K562 (cell line): ENCODE data around the gene CEACAM5. TPM values are rescaled to one million over a fixed set of nuclear protein-coding genes. Genes with fewer than 3 reads are reported as not detected.

Experiments
- ATAC-seq: fragments of 200-7000 bp; cut with Tn5 transposase; 3 replicates; pipeline ENCODE4 v1.9.1; 2020; ENCODE audit warnings: moderate library complexity
- BruUV-seq: library from RNA; stranded (reverse); fragments of 400-500 nt; replicated peaks from 2 replicates; lab custom pipeline; 2021; lab: Mats Ljungman, UMichigan
- CTCF ChIA-PET: fragments of 300-600 bp; formaldehyde crosslinking; extraction: SDS; loops from one replicate; lab custom pipeline; 2021; ENCODE audit warnings: low intra/inter-chr PET ratio; lab: Yijun Ruan, JAX
- POLR2A ChIA-PET: fragments of 300-600, 350-650 bp; sonication (Branson Sonifier 250); formaldehyde crosslinking; extraction: SDS; loops from one replicate; lab custom pipeline; 2021; ENCODE audit warnings: antibody characterized with exemption, inconsistent platforms; lab: Yijun Ruan, JAX
- DNase-seq, 4 experiments: peaks; one replicate each; pipeline versions ENCODE4 v3.0.0 to v3.0.0-alpha.2; 2011 to 2018; ENCODE audit warnings: low spot score in 3 of 4, mixed read lengths in 3 of 4; ENCODE audit errors: extremely low read depth in 1 of 4
- FAIRE-seq: peaks from 2 replicates; lab custom pipeline; 2011; peaks lifted over from hg19 to GRCh38; lab: Jason Lieb, UNC
- H2AFZ ChIP-seq: 2 replicates; pipeline ENCODE4 v1.6.0; 2011; ENCODE audit warnings: low read depth, low read length, control low read depth, inconsistent platforms
- H3K27ac ChIP-seq: fragments of 200-600 bp; 3 replicates; pipeline ENCODE4 v1.8.0; 2011; ENCODE audit warnings: low read depth, mild to moderate bottlenecking, control low read depth, inconsistent platforms, low read length, moderate library complexity, mixed read lengths; ENCODE audit errors: extremely low read depth
- H3K27me3 ChIP-seq, 2 experiments: fragments of 300-600 bp in 1 of 2; 2 replicates in 1 of 2; 3 replicates in 1 of 2; pipeline versions ENCODE4 v1.6.0 to v1.8.0; 2011; ENCODE audit warnings: inconsistent platforms in 2 of 2, low read length in 2 of 2, mild to moderate bottlenecking in 1 of 2, mixed read lengths in 1 of 2, moderate library complexity in 1 of 2; ENCODE audit not compliant: control insufficient read depth in 2 of 2, insufficient read depth in 2 of 2
- H3K36me3 ChIP-seq: fragments of 300-600 bp; 3 replicates; pipeline ENCODE4 v1.8.0; 2011; ENCODE audit warnings: mild to moderate bottlenecking, low read length, inconsistent platforms; ENCODE audit not compliant: control insufficient read depth, insufficient read depth
- H3K4me1 ChIP-seq, 2 experiments: fragments of 200-600 bp in 1 of 2; replicated peaks in 1 of 2; 2 replicates in 1 of 2; 3 replicates in 1 of 2; pipeline versions ENCODE4 v1.5.1 to v1.8.0; 2011; ENCODE audit warnings: inconsistent platforms in 2 of 2, low read length in 2 of 2, mild to moderate bottlenecking in 1 of 2, mixed read lengths in 1 of 2, moderate library complexity in 1 of 2; ENCODE audit not compliant: control insufficient read depth in 2 of 2, insufficient read depth in 2 of 2
- H3K4me2 ChIP-seq: 2 replicates; pipeline ENCODE4 v1.6.1; 2011; ENCODE audit warnings: low read length, control low read depth, inconsistent platforms, mixed read lengths; ENCODE audit not compliant: insufficient read depth
- H3K4me3 ChIP-seq: fragments of 200-600 bp; sonication (generic), shearing (Covaris generic); 2 replicates; pipeline ENCODE4 v1.5.1; 2016; ENCODE audit warnings: control low read depth, inconsistent platforms
- H3K79me2 ChIP-seq: fragments of 200-600 bp; 3 replicates; pipeline ENCODE4 v1.8.0; 2011; ENCODE audit warnings: low read length, inconsistent platforms; ENCODE audit not compliant: control insufficient read depth, insufficient read depth
- H3K9ac ChIP-seq, 2 experiments: 2 replicates each; pipeline versions ENCODE4 v1.6.0 to v1.6.1; 2011; ENCODE audit warnings: low read depth in 2 of 2, low read length in 2 of 2, control low read depth in 1 of 2, inconsistent platforms in 1 of 2, mild to moderate bottlenecking in 1 of 2, mixed read lengths in 1 of 2; ENCODE audit not compliant: insufficient read depth in 1 of 2
- H3K9me1 ChIP-seq: one replicate; pipeline ENCODE4 v1.6.0; 2011; ENCODE audit warnings: inconsistent platforms, mild to moderate bottlenecking, low read length, moderate library complexity; ENCODE audit not compliant: control insufficient read depth, insufficient read depth
- H3K9me3 ChIP-seq: replicated peaks from 2 replicates; pipeline ENCODE4 v1.5.1; 2011; ENCODE audit warnings: low read depth, low read length, inconsistent platforms; ENCODE audit not compliant: control insufficient read depth, insufficient read depth
- H4K20me1 ChIP-seq: replicated peaks from 2 replicates; pipeline ENCODE4 v1.6.1; 2011; ENCODE audit warnings: low read length, inconsistent platforms, mixed read lengths; ENCODE audit not compliant: control insufficient read depth, insufficient read depth
- CBX5 ChIP-seq: IDR thresholded peaks from 2 replicates; pipeline ENCODE4 v1.6.1; 2014; ENCODE audit warnings: low read depth, borderline replicate concordance
- COPS2 ChIP-seq: fragments of 450-650 bp; conservative IDR thresholded peaks from 2 replicates; pipeline ENCODE4 v1.6.1; 2016; ENCODE audit warnings: mild to moderate bottlenecking, moderate library complexity
- HEY1 ChIP-seq: fragments of 250-450 bp; sonication (Bioruptor Pico); IDR thresholded peaks from 2 replicates; pipeline ENCODE4 v1.5.0; 2020; ENCODE audit warnings: mild to moderate bottlenecking, moderate library complexity, borderline replicate concordance
- MCM7 ChIP-seq, 2 experiments: fragments of 450-650 bp; IDR thresholded peaks; 2 replicates each; pipeline ENCODE4 v1.6.1; 2016 to 2018
- MTA3 ChIP-seq: fragments of 450-650 bp; formaldehyde crosslinking; IDR thresholded peaks from 2 replicates; pipeline ENCODE4 v1.6.1; 2017; ENCODE audit warnings: mild to moderate bottlenecking, borderline replicate concordance
- MYNN ChIP-seq, 2 experiments: sonication (generic); formaldehyde crosslinking in 1 of 2; IDR thresholded peaks; 2 replicates each; pipeline versions ENCODE4 v1.5.0 to v1.6.1; 2016 to 2020; ENCODE audit warnings: antibody characterized with exemption in 1 of 2, missing genetic modification reagents in 1 of 2
- NR3C1 ChIP-seq: sonication (generic); formaldehyde crosslinking; IDR thresholded peaks from 2 replicates; pipeline ENCODE4 v1.8.1; 2022; ENCODE audit warnings: missing genetic modification reagents
- SMARCE1 ChIP-seq: fragments of 450-650 bp; IDR thresholded peaks from 2 replicates; pipeline ENCODE4 v1.7.1; 2016; ENCODE audit warnings: mild to moderate bottlenecking
- TSC22D4 ChIP-seq: fragments of 450-650 bp; IDR thresholded peaks from 2 replicates; pipeline ENCODE4 v1.6.1; 2016; ENCODE audit warnings: missing genetic modification characterization, missing biosample characterization, control low read depth
- ZBTB7A ChIP-seq: IDR thresholded peaks from 2 replicates; pipeline ENCODE4 v1.6.1; 2011; ENCODE audit warnings: low read depth, mild to moderate bottlenecking, low read length, moderate library complexity, borderline replicate concordance; ENCODE audit not compliant: control insufficient read depth
- ZFP30 ChIP-seq: fragments of 250-450 bp; sonication (Bioruptor Pico); IDR thresholded peaks from 2 replicates; pipeline ENCODE4 v1.8.0; 2022; ENCODE audit warnings: moderate library complexity, mild to moderate bottlenecking, inconsistent platforms, borderline replicate concordance
- ZNF24 ChIP-seq: fragments of 450-650 bp; IDR thresholded peaks from 2 replicates; pipeline ENCODE4 v1.6.1; 2016
- ZNF431 ChIP-seq: sonication (generic); formaldehyde crosslinking; IDR thresholded peaks from 2 replicates; pipeline ENCODE4 v1.8.0; 2022; ENCODE audit warnings: mild to moderate bottlenecking, missing genetic modification reagents
- ZNF586 ChIP-seq: fragments of 450-650 bp; formaldehyde crosslinking; conservative IDR thresholded peaks from 2 replicates; pipeline ENCODE4 v1.4.0; 2020; ENCODE audit warnings: mild to moderate bottlenecking, moderate library complexity
- ZNF766 ChIP-seq: fragments of 200-800 bp; sonication (Bioruptor generic); conservative IDR thresholded peaks from 2 replicates; pipeline ENCODE4 v1.6.1; 2016; ENCODE audit warnings: missing genetic modification characterization, missing compliant biosample characterization
- WGBS: fragments of 100-300 bp; shearing (Covaris generic); methylation state at CpG from one replicate; pipeline ENCODE4 v1.1.6; 2016; ENCODE audit warnings: low coverage, mixed read lengths; ENCODE audit not compliant: insufficient coverage; ENCODE audit errors: missing lambda C conversion rate; 5-methylcytosine and 5-hydroxymethylcytosine counted together
- in situ Hi-C: fragments of 300-500 bp; cut with MboI; formaldehyde crosslinking; loops from 4 replicates; pipeline ENCODE4 v1.15.0; 2018; ENCODE audit warnings: inconsistent platforms, mixed read lengths
- intact Hi-C: fragments of 100-400 bp; cut with micrococcal nuclease; formaldehyde crosslinking; loops from 2 replicates; pipeline ENCODE4 v1.14.2; 2022
- polyA plus RNA-seq, 8 experiments: library from polyadenylated mRNA; depleted of rRNA in 4 of 8; stranded (reverse) in 5 of 8; unstranded in 3 of 8; fragments of >200 nt; fragmentation: Nextera tagmentation in 2 of 8; fragmentation: Illumina TruSeq in 1 of 8; extraction: Ambion mirVana in 2 of 8; extraction: Trizol in 1 of 8; gene quantifications; 2 replicates each; pipeline versions ENCODE4 v1.2.1 to v1.2.3, GENCODE V29; 2011 to 2014; ENCODE audit warnings: inconsistent platforms in 1 of 8, missing spikeins in 1 of 8
- total RNA-seq, 7 experiments: library from RNA; depleted of rRNA in 6 of 7; stranded (reverse); fragments of >200 nt in 6 of 7; fragmentation: Illumina TruSeq in 2 of 7; extraction: Trizol in 2 of 7; gene quantifications; 2 replicates each; pipeline versions ENCODE4 v1.2.1 to v1.2.3, GENCODE V29; 2011 to 2021; ENCODE audit warnings: low replicate concordance in 1 of 7
- TF ChIP-seq, protein P1 (sequence below): sonication (generic); formaldehyde crosslinking; IDR thresholded peaks from 2 replicates; pipeline ENCODE4 v1.8.1; 2023; ENCODE audit warnings: mild to moderate bottlenecking, missing genetic modification reagents
- TF ChIP-seq, protein P2 (sequence below): fragments of 450-650 bp; IDR thresholded peaks from 2 replicates; pipeline ENCODE4 v1.6.1; 2016
- TF ChIP-seq, protein P3 (sequence below): fragments of 450-650 bp; IDR thresholded peaks from 2 replicates; pipeline ENCODE4 v1.7.0; 2016; ENCODE audit warnings: borderline replicate concordance

CEACAM5 gene
- total and polyA plus RNA-seq, 9 of the 15 experiments (the other 6 are each of a cell fraction or from before 2014, with no cell fraction given), result 0.33 TPM; not detected in 8

DNA sequence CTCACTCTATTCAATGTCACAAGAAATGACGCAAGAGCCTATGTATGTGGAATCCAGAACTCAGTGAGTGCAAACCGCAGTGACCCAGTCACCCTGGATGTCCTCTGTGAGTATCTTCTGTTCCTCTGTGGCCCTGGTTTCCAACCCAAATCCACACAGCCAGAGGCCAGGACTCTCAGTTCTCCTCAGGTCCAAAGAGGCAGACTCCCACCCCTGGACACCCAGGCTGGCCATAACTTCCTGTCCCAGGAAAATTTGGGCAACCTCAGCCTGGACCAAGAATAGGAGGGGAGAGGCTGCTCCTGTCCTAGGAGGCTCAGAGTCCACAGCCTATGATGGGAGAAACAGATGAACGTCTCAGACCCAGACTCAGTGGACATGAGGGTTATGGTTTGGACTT lies 11.7 kb downstream of the CEACAM5 start:
- Histone ChIP-seq H3K9ac (no peak overlapping the region), H4K20me1 (no peaks in the 10 kb centered on the region), H3K27me3 (peaks cover 7 to 22% of the 10 kb centered on the region in 2 experiments; a peak in 3 of 5 replicates), H3K4me1 (no peaks in the 10 kb centered on the region), H3K27ac (no peak overlapping the region), H3K4me2 (no peak overlapping the region), H3K4me3 (no peak overlapping the region), H3K36me3 (no peaks in the 10 kb centered on the region), H3K79me2 (no peaks in the 10 kb centered on the region), H3K9me1 (no peaks in the 10 kb centered on the region), H2AFZ (no peak overlapping the region), H3K9me3 (no peaks in the 10 kb centered on the region)
- ATAC-seq, result no peak
- DNase-seq, result no peak
- POLR2A ChIA-PET, result no interaction called here
- 0% methylated on average over 3 of the region's 3 CpGs for WGBS
- intact Hi-C loops, result no loop called here
- BruUV-seq, result no TSS peak
- CTCF ChIA-PET, result no interaction called here
- FAIRE-seq, result no peak
- in situ Hi-C loops, result no loop called here
- TF ChIP-seq MYNN (IDR thresholded peaks at IDR 0.05), result no peak
- no peak for TF ChIP-seq MYNN (CRISPR knock-in tag; IDR thresholded peaks at IDR 0.05)
- no peak for TF ChIP-seq ZNF766 (CRISPR knock-in tag)
- TF ChIP-seq MCM7 (IDR thresholded peaks at IDR 0.05), result no peak
- no peak for TF ChIP-seq ZFP30 (CRISPR knock-in tag)
- TF ChIP-seq, protein P1, sequence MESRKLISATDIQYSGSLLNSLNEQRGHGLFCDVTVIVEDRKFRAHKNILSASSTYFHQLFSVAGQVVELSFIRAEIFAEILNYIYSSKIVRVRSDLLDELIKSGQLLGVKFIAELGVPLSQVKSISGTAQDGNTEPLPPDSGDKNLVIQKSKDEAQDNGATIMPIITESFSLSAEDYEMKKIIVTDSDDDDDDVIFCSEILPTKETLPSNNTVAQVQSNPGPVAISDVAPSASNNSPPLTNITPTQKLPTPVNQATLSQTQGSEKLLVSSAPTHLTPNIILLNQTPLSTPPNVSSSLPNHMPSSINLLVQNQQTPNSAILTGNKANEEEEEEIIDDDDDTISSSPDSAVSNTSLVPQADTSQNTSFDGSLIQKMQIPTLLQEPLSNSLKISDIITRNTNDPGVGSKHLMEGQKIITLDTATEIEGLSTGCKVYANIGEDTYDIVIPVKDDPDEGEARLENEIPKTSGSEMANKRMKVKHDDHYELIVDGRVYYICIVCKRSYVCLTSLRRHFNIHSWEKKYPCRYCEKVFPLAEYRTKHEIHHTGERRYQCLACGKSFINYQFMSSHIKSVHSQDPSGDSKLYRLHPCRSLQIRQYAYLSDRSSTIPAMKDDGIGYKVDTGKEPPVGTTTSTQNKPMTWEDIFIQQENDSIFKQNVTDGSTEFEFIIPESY (CRISPR knock-in tag), result no peak
- TF ChIP-seq, protein P2, sequence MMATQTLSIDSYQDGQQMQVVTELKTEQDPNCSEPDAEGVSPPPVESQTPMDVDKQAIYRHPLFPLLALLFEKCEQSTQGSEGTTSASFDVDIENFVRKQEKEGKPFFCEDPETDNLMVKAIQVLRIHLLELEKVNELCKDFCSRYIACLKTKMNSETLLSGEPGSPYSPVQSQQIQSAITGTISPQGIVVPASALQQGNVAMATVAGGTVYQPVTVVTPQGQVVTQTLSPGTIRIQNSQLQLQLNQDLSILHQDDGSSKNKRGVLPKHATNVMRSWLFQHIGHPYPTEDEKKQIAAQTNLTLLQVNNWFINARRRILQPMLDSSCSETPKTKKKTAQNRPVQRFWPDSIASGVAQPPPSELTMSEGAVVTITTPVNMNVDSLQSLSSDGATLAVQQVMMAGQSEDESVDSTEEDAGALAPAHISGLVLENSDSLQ, result no peak
- no peak for TF ChIP-seq HEY1 (CRISPR knock-in tag)
- no peak for TF ChIP-seq ZNF431 (CRISPR knock-in tag)
- no peak for TF ChIP-seq MTA3
- TF ChIP-seq COPS2, result no peak
- TF ChIP-seq TSC22D4, result no peak
- no peak for TF ChIP-seq ZBTB7A
- TF ChIP-seq ZNF586 (CRISPR knock-in tag), result no peak
- TF ChIP-seq NR3C1 (CRISPR knock-in tag), result no peak
- TF ChIP-seq CBX5, result no peak
- TF ChIP-seq SMARCE1, result no peak
- TF ChIP-seq, protein P3, sequence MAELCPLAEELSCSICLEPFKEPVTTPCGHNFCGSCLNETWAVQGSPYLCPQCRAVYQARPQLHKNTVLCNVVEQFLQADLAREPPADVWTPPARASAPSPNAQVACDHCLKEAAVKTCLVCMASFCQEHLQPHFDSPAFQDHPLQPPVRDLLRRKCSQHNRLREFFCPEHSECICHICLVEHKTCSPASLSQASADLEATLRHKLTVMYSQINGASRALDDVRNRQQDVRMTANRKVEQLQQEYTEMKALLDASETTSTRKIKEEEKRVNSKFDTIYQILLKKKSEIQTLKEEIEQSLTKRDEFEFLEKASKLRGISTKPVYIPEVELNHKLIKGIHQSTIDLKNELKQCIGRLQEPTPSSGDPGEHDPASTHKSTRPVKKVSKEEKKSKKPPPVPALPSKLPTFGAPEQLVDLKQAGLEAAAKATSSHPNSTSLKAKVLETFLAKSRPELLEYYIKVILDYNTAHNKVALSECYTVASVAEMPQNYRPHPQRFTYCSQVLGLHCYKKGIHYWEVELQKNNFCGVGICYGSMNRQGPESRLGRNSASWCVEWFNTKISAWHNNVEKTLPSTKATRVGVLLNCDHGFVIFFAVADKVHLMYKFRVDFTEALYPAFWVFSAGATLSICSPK, result no peak
- TF ChIP-seq ZNF24, result no peak
